HepG2 (cell line): ENCODE data around the gene PARP1. TPM values are rescaled to one million over a fixed set of nuclear protein-coding genes. Genes with fewer than 3 reads are reported as not detected.

ENCODE experiments used
- ATAC-seq: fragments of 200-7000 bp; cut with Tn5 transposase; 3 replicates; pipeline ENCODE4 v1.9.1; 2020; ENCODE audit warnings: mild to moderate bottlenecking, moderate library complexity
- BruUV-seq: library from RNA; stranded (reverse); fragments of 400-500 nt; replicated peaks from 2 replicates; lab custom pipeline; 2021; lab: Mats Ljungman, UMichigan
- CTCF ChIA-PET: fragments of 300-600 bp; formaldehyde crosslinking; extraction: SDS; loops from one replicate; lab custom pipeline; 2021; ENCODE audit warnings: low total read pairs, inconsistent platforms, low intra/inter-chr PET ratio; lab: Yijun Ruan, JAX
- POLR2A ChIA-PET: fragments of 350-600 bp; sonication (Branson Sonifier 250); formaldehyde crosslinking; loops from one replicate; lab custom pipeline; 2020; ENCODE audit warnings: antibody characterized with exemption, inconsistent platforms; lab: Yijun Ruan, JAX
- DNase-seq: peaks from one replicate; pipeline ENCODE4 v3.0.0-alpha.2; 2015; ENCODE audit warnings: low spot score
- FAIRE-seq: peaks from 3 replicates; lab custom pipeline; 2011; peaks lifted over from hg19 to GRCh38; lab: Jason Lieb, UNC
- H2AFZ ChIP-seq: one replicate; pipeline ENCODE4 v1.6.1; 2011; ENCODE audit warnings: low read length, inconsistent platforms
- H3K27ac ChIP-seq: fragments of 300-600 bp; 3 replicates; pipeline ENCODE4 v1.8.0; 2011; ENCODE audit warnings: mixed run types, mild to moderate bottlenecking, mixed read lengths, low read length, inconsistent platforms; ENCODE audit not compliant: insufficient read depth; ENCODE audit errors: extremely low read length
- H3K27me3 ChIP-seq, 2 experiments: fragments of 200-600 bp in 1 of 2; 2 replicates in 1 of 2; 3 replicates in 1 of 2; pipeline versions ENCODE4 v1.6.0 to v1.8.0; 2011; ENCODE audit warnings: low read length in 2 of 2, mild to moderate bottlenecking in 2 of 2, moderate library complexity in 2 of 2, inconsistent platforms in 1 of 2; ENCODE audit not compliant: insufficient read depth in 2 of 2, control insufficient read depth in 1 of 2
- H3K36me3 ChIP-seq, 2 experiments: fragments of 200-600 bp in 1 of 2; replicated peaks in 1 of 2; 2 replicates in 1 of 2; 3 replicates in 1 of 2; pipeline versions ENCODE4 v1.5.1 to v1.8.0; 2011; ENCODE audit warnings: low read length in 2 of 2, inconsistent platforms in 1 of 2; ENCODE audit not compliant: insufficient read depth in 2 of 2, control insufficient read depth in 1 of 2
- H3K4me1 ChIP-seq: 2 replicates; pipeline ENCODE4 v1.5.1; 2012; ENCODE audit warnings: low read length, inconsistent platforms; ENCODE audit not compliant: insufficient read depth
- H3K4me2 ChIP-seq: 2 replicates; pipeline ENCODE4 v1.6.0; 2011; ENCODE audit warnings: low read depth, low read length, inconsistent platforms
- H3K4me3 ChIP-seq, 3 experiments: fragments of 200-600 bp in 1 of 3; sonication (generic), shearing (Covaris generic) in 1 of 3; replicated peaks in 1 of 3; 2 replicates each; pipeline ENCODE4 v1.5.1; 2011 to 2016; ENCODE audit warnings: low read length in 3 of 3, inconsistent platforms in 2 of 3, low read depth in 2 of 3, mild to moderate bottlenecking in 2 of 3, control low read depth in 1 of 3, mixed read lengths in 1 of 3; ENCODE audit not compliant: insufficient read depth in 1 of 3
- H3K79me2 ChIP-seq: one replicate; pipeline ENCODE4 v1.6.1; 2011; ENCODE audit warnings: low read length, inconsistent platforms; ENCODE audit not compliant: insufficient read depth
- H3K9ac ChIP-seq: 2 replicates; pipeline ENCODE4 v1.6.0; 2011; ENCODE audit warnings: mild to moderate bottlenecking, low read depth, low read length, inconsistent platforms; ENCODE audit not compliant: insufficient read depth
- H3K9me3 ChIP-seq: 2 replicates; pipeline ENCODE4 v1.5.1; 2012; ENCODE audit warnings: mild to moderate bottlenecking, low read length
- H4K20me1 ChIP-seq: 2 replicates; pipeline ENCODE4 v1.6.0; 2011; ENCODE audit warnings: inconsistent platforms, mild to moderate bottlenecking, low read length, moderate library complexity; ENCODE audit not compliant: insufficient read depth
- BORCS8-MEF2B ChIP-seq: sonication (generic); formaldehyde crosslinking; IDR thresholded peaks from 2 replicates; pipeline ENCODE4 v1.8.0; 2022; ENCODE audit warnings: mild to moderate bottlenecking, missing genetic modification reagents
- MIXL1 ChIP-seq: IDR thresholded peaks from 2 replicates; pipeline ENCODE4 v1.6.1; 2016
- RXRB ChIP-seq: IDR thresholded peaks from 2 replicates; pipeline ENCODE4 v1.6.1; 2016; ENCODE audit warnings: borderline replicate concordance, missing genetic modification reagents, missing compliant biosample characterization
- SKIL ChIP-seq: sonication (generic); formaldehyde crosslinking; IDR thresholded peaks from 2 replicates; pipeline ENCODE4 v1.8.0; 2022; ENCODE audit warnings: missing genetic modification reagents, mild to moderate bottlenecking, moderate library complexity, borderline replicate concordance
- TBP ChIP-seq: sonication (generic); formaldehyde crosslinking; IDR thresholded peaks from 2 replicates; pipeline ENCODE4 v1.5.0; 2020; ENCODE audit warnings: missing genetic modification reagents
- ZFYVE20 ChIP-seq: sonication (generic); formaldehyde crosslinking; IDR thresholded peaks from 2 replicates; pipeline ENCODE4 v1.8.0; 2023; ENCODE audit warnings: low read depth, mild to moderate bottlenecking, moderate library complexity, missing genetic modification reagents, borderline replicate concordance
- ZNF720 ChIP-seq: sonication (generic); formaldehyde crosslinking; IDR thresholded peaks from 2 replicates; pipeline ENCODE4 v1.4.0; 2020; ENCODE audit warnings: missing genetic modification reagents
- WGBS: methylation state at CpG from one replicate; pipeline ENCODE4 v1.1.6; 2017; ENCODE audit warnings: low lambda C conversion rate; 5-methylcytosine and 5-hydroxymethylcytosine counted together
- in situ Hi-C: cut with HindIII; loops from 2 replicates; pipeline ENCODE4 v1.10.0; 2017; ENCODE audit warnings: low pct_unique_long_range_greater_than_20kb; ENCODE audit not compliant: extremely low pct_ligation_motif_present
- intact Hi-C: fragments of 100-400 bp; cut with micrococcal nuclease; formaldehyde crosslinking; loops from one replicate; pipeline ENCODE4 v1.10.0; 2022; ENCODE audit not compliant: unreplicated experiment
- polyA plus RNA-seq, 8 experiments: library from polyadenylated mRNA; depleted of rRNA in 3 of 8; stranded (reverse) in 7 of 8; unstranded in 1 of 8; fragments of >200 nt; fragmentation: Illumina TruSeq in 4 of 8; extraction: Trizol in 4 of 8; gene quantifications; 2 replicates each; pipeline versions ENCODE4 v1.2.1 to v1.2.3, GENCODE V29; 2011 to 2016; ENCODE audit warnings: low read depth in 4 of 8, missing spikeins in 1 of 8, mixed read lengths in 1 of 8; ENCODE audit not compliant: insufficient read depth in 1 of 8
- total RNA-seq, 5 experiments: library from RNA; depleted of rRNA; stranded (reverse); fragments of >200 nt; fragmentation: Illumina TruSeq; extraction: Trizol; gene quantifications; 2 replicates each; pipeline ENCODE4 v1.2.3, GENCODE V29; 2016; ENCODE audit warnings: low read depth in 1 of 5

Gene PARP1
- total and polyA plus RNA-seq, 2 of the 13 experiments (the other 11 are each of a cell fraction or from before 2014, with no cell fraction given), result 50.1 to 85.2 TPM

- DNase-seq (no peak), FAIRE-seq (no peak), ATAC-seq (no peak)
- Histone ChIP-seq H3K36me3 (peaks cover 4 to 23% of the 10 kb centered on the region in 2 experiments; a peak in 4 of 5 replicates), H3K27me3 (no peaks in the 10 kb centered on the region), H4K20me1 (no peaks in the 10 kb centered on the region), H3K4me3 (no peak overlapping the region), H2AFZ (no peak overlapping the region), H3K79me2 (no peaks in the 10 kb centered on the region), H3K27ac (no peak overlapping the region), H3K9ac (no peak overlapping the region), H3K4me2 (no peak overlapping the region), H3K9me3 (no peaks in the 10 kb centered on the region), H3K4me1 (no peaks in the 10 kb centered on the region)
- CTCF ChIA-PET, result no interaction called here
- BruUV-seq, result no TSS peak
- in situ Hi-C loops (no loop called here), intact Hi-C loops (no loop called here)
- TF ChIP-seq ZFYVE20 (CRISPR knock-in tag), result no peak
- TF ChIP-seq SKIL (CRISPR knock-in tag), result no peak
- no peak for TF ChIP-seq TBP (CRISPR knock-in tag)
- TF ChIP-seq BORCS8-MEF2B (CRISPR knock-in tag), result no peak
- TF ChIP-seq ZNF720, result no peak
- no peak for TF ChIP-seq MIXL1 (CRISPR knock-in tag)
- TF ChIP-seq RXRB (CRISPR knock-in tag), result no peak
- WGBS, result 90% methylated on average over 2 of the region's 2 CpGs
- POLR2A ChIA-PET, result no interaction called here
Measured at GRCh38 chr1:226357416-226357815, 50.5 kb downstream of the PARP1 start.
